Stimulated activated CD4-positive, alpha-beta T cell treated with anti-CD3 and anti-CD28 coated beads, Interleukin-4, amount 100 ng/mL, for 48 hours (primary cell): Measurements from ENCODE around the gene DST.
"Not testable (repeated sequence)": the region's sequence is repeated elsewhere in the genome, so short reads cannot be mapped to it uniquely, and the experiment has no call there.

ENCODE experiments used
- DNase-seq, 2 donors: peaks; one replicate each; pipeline ENCODE4 v3.0.0-alpha.2; 2020; ENCODE audit warnings: low read depth in 2 of 2

The DST gene

DNA sequence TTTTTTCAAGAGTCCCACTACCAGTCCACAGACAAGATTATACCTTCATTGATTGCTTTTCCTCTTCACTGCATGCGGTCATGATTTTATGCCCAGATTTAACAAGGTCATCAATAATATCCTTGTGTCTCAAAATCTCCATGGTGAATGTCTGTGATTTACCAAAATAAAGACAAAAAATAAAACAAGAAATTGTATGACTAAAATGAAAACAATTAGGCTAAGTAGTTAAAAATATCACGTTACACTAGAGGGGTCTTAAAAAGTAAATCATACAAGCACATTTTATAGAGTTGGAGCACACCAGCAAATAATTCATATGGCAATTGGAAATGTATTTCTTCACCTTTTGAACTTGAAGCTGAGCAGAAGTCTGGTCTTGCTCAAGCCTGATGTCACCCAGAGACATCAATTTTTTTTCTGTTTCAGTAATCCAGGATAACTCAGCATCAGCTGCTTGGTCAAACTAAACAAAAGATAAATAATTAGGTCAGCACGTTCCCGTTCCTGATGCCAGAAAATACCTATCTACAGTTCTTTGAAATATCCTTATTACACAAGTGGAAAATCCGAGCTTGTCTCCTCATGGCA is 125.4 kb downstream of the DST start:
- no peak for DNase-seq

DNA sequence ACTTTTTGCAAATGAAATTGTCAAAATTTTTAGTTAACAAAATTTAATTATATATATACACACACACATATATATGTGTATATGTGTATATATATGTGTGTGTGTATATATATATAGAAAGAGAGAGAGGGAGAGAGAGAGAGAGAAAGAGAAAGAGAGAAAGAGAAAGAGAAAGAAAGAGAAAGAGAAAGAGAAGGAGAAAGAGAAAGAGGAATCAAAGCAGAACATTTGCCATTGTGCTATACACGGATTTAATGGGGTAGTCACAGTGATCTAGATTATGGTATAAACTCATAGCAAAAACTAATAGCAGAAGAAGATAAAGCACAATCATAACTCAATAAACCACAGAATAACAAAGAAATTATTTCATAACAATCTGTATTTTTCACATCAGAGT is 126.7 kb downstream of the DST start:
- no peak for DNase-seq

DNA sequence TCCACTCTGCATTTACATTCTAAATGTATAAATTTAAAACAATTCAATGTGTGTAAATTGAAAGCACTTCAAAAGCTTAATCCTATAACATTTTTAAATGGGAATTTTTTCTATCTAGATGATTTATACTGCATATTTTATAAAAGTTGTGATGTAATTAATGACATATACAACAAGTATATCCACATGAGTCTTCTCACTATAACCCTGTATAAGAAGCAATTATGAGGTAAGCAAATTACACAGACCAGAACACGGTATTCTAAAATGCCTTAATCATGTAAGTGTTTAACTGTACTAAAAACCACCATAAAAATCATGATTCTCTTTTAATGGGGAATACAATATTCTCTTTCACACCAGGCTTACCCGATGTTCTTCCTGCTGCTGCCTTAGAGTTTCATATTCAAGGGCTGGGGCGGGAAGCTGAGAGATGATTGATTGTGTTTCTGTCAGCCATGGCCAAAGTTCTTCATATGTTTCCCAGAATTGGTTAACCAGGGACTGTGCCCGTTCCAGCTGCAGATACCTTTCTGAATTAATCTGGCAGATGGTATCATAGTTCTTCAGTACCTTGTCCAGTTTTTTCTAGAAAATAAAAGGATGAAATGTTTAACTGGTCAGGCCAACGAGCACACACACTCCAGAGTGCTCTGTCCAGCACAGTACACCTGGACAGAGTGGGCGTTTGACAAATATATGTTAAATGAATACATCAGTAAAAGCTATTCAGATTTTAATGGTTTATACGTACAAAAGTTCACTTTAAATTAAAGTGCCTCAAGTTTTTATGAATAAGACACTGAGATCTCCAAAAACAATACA is 127.4 kb downstream of the DST start:
- no peak for DNase-seq

DNA sequence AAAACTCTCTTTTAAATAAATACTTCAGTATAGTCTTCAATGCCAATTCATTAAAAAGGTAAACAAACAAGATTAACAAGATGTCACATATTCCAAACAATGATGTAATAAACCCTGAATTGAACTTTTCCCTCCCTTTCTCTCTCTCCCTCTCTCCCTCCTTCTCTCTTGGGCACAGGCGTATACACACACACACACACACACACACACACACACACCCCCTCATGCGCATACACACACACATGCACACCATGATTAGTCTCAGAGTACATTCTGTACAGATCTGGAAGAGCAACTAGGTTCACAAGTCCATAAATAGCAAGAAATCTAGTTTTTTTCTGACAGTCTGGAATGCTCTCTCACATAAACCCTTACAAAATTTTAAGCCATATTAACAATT is 128.3 kb downstream of the DST start:
- DNase-seq: no peak

DNA sequence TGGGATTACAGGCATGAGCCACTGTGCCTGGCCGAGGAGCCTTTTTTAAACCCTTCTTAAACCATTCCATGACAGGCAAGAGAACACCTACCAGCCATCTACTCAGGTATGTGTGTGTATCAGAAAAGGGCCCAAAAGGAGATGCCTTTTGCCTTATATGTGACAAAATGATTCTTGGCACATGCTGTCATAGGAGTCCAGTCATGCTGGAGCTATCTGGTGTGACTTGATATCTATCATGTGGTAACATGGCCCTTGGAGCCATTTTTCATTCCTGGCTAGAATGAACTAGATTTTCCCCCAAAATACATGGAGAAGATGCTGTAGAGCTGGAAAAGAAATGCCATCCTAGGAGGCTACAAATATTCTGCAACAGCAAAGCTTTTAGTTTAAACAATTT is 129.1 kb downstream of the DST start:
- no peak for DNase-seq

DNA sequence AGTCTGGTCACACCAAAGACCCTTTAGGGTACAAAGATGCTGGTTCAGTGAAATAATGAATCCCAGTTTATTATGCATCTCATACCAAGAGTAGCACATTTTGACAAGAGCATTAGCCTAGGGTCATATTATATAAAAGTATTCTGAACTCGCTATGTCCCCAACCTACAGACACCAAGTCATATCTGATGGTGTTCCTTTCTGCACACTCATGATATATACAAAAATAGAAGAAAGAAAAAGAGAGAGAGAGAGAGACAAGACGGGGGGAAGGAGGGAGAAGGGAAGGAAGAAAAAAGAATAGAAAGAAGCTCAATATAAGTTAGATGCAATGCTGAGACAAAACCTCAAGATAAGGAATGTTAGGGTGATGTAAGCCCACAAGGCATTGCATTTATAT is 131.1 kb downstream of the DST start:
- DNase-seq: no peak

DNA sequence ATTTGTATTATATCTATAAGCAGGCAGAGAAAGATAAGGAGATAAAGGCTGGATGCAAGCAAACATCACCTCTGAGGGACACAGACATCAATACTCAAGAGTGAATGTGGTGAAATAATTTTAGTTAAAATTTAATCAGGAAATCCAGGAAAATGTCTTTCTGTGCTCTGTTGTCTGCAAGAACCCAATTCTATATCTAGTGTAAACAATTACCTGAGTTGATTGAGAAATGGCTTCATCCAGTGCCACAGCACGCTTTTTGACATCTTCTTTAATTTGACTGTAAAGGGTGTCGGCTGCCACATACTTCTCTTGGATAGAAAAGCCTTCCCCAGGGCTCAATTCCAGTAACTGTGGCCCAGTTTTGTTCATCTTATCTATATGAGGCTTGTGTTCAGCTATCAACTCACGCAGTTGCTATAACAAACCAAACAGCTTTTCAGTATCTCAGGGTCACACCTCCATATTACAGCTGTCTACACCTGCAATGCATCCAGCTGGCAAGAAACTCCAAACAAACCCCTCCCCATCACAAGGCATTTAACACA is 131.6 kb downstream of the DST start:
- DNase-seq: no peak

DNA sequence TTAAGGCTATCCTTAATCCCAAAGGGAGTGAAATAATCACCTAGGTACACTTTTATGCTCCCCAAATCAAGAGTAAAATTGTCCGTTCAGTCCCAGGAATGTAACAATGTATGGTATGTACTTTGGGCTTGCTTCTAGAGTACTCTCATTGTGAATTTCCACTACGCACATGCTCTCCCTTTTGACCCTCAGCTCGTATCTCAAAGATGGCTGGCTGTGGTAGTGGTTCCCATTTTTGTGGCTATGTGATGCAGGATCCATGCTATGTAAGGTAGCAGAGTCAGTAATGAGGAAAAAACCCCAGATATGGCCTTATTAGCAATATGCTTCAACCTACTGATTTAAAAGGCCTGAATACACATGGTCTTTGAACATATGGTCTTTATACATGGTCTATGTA is 133.7 kb downstream of the DST start:
- no peak for DNase-seq

DNA sequence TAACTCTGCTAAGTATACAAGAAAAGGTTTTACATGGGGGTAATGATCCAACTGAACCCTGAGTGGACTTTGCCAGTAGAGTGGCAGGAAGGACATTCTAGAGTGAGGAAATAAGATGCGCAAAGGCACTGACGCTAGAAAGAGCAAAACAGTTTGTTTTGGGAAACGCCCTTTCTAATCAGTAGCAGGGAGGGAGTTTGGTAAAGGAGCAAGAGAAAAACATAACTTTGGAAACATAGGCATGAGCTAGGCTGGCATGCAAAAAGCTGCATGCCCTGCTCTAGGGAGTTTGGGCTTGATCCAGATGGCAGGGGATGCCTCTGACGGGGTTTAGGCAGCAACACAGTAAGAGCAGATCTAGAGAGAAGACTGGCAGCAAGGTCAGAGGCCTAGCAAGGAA is 135.2 kb downstream of the DST start:
- DNase-seq: no peak

DNA sequence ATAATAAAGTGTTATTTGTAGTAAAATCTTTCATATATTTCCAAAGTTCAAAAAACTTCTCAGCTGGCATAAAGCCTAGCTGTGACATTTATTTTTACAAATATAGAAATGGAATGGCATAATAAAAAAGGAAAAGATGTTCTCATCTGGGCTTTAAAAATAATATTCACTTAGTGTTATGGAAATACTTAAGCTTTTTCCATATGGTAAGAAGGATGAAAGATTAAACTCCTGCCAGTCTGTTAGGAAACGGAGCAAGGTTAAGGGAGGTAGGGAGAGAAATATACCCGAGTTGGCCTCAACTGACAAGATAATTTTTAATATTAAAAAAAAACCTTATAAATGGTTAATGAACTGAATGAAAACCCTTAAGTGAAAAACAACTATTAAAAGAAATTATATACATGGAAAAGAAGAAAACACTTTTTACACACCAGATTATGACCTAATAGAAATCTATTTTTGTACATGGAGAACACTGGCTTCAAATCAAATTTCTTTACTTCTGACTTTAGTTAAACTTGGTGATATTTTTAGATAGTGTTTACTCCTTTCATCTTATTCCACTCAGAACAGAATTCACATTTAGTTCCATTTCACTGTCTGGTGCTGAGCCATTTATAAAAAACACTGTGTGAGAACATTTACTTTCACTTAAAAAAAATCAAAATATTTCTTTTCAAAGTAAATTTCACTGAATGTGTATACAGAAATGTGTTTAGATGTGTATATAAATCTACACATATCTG is 137.0 kb downstream of the DST start:
- no peak for DNase-seq

DNA sequence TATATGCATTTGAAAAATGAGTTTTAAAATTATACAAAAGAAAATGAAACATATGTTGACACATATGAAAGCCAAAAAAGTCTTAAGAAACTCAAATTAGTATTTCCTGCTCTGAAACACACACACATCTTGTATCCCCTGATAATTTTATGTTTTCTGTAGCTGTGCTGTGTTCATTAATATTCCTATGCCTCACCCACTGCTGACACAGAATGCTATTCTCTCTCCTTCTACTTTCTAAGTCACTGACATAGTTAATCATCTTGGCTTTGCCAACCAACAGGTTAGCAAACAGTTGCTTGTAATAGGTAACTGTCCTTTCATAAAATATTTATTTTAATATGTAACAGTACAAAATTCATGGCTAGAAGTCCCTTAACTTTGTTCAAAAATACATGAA is 140.7 kb downstream of the DST start:
- no peak for DNase-seq

DNA sequence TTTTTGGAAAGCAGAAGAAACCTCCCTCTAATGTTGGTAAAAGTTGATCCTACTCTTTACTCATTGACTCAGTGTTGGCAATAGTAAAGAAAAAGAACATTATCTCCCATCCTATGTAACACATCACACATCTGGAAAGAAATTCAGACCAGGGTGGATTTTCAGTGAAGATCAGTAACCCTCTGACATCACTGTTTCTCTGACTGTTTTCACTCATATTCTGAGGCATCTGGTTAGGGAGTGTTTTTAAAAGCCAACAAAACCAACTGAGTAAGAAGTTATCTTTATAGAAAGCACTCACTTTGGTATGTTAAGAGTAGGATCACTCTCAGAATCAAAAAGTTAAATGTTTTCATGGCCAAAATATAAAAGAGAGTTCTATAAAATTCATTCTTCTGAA is 143.6 kb downstream of the DST start:
- no peak for DNase-seq

DNA sequence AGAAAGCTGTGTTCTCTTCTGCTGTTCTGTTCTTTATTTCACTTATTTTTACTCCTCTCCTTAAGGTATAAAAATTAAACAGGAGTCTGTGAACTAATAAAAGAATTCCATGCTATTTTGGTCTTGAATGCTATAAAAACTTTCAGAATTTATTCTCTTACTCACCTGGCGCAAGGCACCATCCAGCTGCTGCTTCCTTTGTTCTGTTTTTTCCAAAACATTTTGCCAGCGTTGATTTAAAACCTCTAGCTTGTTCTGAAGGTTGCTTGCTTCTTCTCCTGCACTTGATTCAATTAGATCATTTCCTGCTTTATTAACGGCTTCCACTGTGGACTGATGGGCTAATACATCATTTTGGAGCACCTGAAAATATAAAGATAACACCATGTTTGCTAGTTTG is 145.0 kb downstream of the DST start:
- DNase-seq: no peak

DNA sequence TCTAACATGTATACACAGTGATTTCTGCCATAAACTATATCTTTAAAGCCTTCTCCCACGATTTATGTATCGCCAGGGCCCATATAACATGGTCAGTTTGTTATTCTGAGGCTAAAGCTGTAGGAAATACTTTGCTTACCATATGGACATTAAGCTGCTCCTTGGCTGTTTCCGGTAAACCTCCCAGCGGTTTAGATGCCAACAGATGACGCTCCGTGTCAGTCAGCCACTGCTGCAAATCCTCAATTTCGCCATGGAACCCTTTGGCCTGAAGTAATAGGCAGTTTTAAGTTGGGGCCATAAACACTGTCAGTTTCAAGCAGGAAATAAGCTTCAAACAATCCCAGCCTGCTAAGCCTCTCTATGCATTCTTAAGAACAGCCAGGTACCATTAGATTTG is 145.4 kb downstream of the DST start:
- DNase-seq: no peak

DNA sequence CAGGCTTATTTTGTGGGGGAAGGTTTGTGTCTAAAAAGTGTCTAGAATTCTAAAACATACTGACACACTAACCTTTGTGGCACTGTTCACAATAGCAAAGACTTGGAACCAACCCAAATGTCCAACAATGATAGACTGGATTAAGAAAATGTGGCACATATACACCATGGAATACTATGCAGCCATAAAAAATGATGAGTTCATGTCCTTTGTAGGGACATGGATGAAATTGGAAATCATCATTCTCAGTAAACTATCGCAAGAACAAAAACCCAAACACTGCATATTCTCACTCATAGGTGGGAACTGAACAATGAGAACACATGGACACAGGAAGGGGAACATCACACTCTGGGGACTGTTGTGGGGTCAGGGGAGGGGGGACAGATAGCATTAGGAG is 146.0 kb downstream of the DST start:
- not testable (repeated sequence) for DNase-seq

DNA sequence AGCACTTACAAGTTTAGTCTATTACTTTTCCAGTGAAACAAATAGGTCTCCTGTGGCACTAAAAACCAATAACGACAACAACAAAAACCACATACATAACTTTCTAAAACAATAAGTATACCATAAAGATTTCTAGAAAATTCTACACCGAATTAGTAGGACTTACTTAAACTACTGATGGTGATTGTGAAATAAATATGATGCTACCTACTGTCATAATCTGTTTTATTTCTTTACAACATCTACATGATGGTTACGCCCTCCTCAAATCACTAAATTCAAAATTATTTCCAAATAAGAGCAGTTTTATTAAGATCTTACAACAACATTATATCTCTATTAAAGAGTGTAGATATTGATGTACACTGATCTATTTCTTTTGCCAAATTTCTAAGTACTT is 147.0 kb downstream of the DST start:
- no peak for DNase-seq

DNA sequence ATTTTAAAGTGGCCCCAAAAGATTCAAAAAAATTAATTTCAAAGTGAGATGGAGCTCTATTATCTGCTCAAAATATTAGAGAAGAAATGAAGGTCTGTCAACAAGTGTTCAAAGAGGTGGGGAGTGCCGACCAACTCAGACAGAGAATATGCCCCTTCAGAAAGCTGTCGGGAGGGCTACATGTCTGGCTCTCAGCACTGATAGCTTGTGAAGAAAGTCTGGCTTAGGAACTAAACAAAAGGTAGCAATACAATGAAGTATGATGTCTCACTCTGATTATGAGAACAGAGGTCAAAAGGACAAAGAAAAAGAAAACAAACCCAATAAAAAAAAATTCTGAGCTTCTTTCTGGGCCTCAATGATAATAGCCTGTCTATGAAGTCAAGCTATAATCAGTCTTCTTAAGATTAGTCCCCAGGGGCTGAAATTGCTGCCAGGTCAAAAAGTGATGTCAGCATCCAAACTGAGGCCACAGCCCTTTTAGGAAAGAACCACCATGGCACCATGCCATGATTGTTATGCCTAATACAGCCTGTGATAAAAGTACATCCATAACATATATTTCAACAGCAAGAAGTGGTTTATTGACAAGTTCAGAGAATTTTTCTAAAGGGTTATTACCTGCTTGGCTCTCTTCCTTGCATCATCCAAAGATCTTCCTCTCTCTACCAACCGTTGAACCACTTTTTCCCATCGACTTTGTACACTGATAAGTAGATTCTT is 150.9 kb downstream of the DST start:
- DNase-seq: no peak

DNA sequence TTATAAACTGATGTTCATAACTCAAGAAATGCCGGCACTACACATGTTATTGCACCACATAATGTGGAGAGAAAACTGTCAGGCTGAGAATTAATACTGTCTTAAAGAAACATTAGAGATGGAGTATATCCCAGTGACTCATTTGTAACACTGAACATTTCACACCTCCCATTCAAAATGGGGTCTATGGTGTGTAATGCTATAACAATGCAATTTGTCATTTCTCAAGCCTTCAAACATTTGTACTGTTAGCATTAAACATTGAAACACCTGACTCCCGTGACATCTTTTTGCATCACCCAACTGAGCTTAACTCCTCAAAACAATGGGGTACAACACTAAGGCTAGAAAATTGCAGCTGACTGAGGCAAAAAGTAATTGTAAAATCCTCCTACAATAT is 151.7 kb downstream of the DST start:
- DNase-seq: no peak

DNA sequence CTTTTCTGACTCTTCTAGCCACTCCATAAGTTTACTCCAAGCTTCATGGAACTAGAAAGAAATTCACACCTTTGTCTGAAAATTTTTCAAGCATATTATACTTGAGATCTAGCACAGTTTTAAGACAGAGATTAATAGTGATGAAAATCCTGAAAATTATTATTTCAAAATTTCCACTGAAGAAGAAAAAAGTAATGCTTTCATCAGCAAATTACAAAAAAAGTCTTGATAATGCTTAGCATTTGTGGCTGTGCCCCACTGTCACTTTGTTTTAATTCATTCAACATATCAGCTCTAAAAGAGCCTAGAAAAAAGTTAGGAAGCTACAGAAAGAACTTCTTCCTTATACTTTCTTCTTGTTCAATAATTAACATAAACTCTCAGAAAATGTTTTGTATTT is 153.1 kb downstream of the DST start:
- no peak for DNase-seq

DNA sequence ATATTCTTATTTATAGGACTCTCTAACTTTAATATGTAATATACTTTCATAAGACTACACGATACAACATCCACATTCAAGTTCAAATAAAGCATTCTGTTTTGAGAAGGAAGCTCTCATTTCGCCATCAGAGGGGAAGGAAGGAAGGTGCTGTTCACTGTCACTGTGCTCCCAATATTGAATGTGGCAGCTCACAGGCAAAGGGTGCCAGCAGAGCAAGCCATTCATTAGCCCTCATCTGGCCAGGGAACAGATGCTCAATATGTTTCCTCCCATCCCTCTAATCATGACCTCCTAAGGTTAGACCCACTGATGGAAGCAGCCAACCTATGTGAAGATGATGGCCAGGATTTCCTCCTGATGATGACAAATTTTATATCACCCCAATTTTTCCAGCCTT is 154.4 kb downstream of the DST start:
- DNase-seq: no peak

DNA sequence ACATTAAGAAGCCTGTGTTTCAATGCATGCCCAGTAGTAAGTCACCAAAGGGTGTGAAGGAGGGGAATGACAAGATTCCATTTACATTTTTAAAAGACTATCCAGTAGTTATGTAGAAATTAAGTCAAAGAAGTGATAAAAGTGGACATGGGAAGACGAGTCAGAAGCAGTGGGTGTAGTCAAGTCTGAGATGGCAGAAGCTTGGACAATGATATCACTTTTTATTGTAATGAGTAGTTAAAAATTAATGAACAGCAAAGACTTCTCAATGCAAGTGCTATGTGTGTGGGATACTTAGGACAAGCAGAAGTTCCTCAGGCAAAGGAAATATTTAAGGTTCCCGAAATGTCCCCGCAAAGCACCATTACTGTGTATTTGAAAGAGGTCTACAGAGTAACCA is 156.0 kb downstream of the DST start:
- no peak for DNase-seq

DNA sequence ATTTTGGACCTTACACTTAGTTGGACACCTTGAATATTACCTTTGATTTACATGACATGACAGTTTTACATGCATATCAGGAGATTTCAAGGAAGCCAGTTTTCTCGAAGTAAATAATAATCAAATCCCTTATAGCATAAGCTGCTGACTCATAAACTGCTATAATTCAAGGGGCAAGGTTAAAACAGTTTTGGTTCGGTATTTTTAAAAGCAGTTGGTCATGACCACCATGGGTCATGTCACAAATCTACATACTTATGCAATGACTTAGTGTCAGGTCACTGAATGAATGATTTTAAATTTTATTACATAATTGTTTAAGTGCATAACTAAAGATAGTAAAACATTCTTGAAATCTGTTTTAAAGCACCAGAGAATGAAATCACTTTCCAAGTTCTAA is 158.0 kb downstream of the DST start:
- no peak for DNase-seq
